K562 (cell line): ENCODE measurements around the gene AURKB. TPM values are rescaled to one million over a fixed set of nuclear protein-coding genes. Genes with fewer than 3 reads are reported as not detected.

Source experiments
- ATF4 ChIP-seq: fragments of 450-650 bp; formaldehyde crosslinking; IDR thresholded peaks from 2 replicates; pipeline ENCODE4 v1.4.0; 2022; ENCODE audit warnings: mild to moderate bottlenecking, moderate library complexity
- BDP1 ChIP-seq: IDR thresholded peaks from 3 replicates; pipeline ENCODE4 v1.6.1; 2011; ENCODE audit not compliant: insufficient read length, insufficient read depth
- BRD4 ChIP-seq: fragments of 200-600 bp; sonication (generic); IDR thresholded peaks from 2 replicates; pipeline ENCODE4 v1.6.1; 2017; ENCODE audit warnings: inconsistent platforms
- BRD9 ChIP-seq: fragments of 450-650 bp; IDR thresholded peaks from 2 replicates; pipeline ENCODE4 v1.6.1; 2018; ENCODE audit warnings: low read depth; ENCODE audit not compliant: partially characterized antibody
- E4F1 ChIP-seq: fragments of 250-450 bp; sonication (Bioruptor Pico); IDR thresholded peaks from 2 replicates; pipeline ENCODE4 v1.5.0; 2021; ENCODE audit warnings: mild to moderate bottlenecking, borderline replicate concordance
- ETV6 ChIP-seq, 3 experiments: fragments of 150-350 bp in 1 of 3; sonication (generic) in 1 of 3; formaldehyde crosslinking in 1 of 3; IDR thresholded peaks; 2 replicates each; pipeline versions ENCODE4 v1.6.1 to v1.8.0; 2014 to 2022; ENCODE audit warnings: borderline replicate concordance in 2 of 3, low read depth in 2 of 3, antibody characterized with exemption in 1 of 3, low read length in 1 of 3, mild to moderate bottlenecking in 1 of 3, missing genetic modification reagents in 1 of 3
- HDAC1 ChIP-seq, 2 experiments: fragments of 450-650 bp; IDR thresholded peaks; 2 replicates each; pipeline ENCODE4 v1.6.1; 2016 to 2017; ENCODE audit warnings: inconsistent platforms in 1 of 2, mild to moderate bottlenecking in 1 of 2, moderate library complexity in 1 of 2
- HIVEP1 ChIP-seq: fragments of 250-450 bp; sonication (Bioruptor Pico); IDR thresholded peaks from 2 replicates; pipeline ENCODE4 v1.4.0; 2020; ENCODE audit warnings: mild to moderate bottlenecking
- POLR2AphosphoS5 ChIP-seq: IDR thresholded peaks from 2 replicates; pipeline ENCODE4 v1.6.1; 2011; ENCODE audit warnings: mild to moderate bottlenecking, low read depth, low read length, moderate library complexity; ENCODE audit not compliant: control insufficient read depth, insufficient read depth
- POLR2G ChIP-seq: fragments of 200-400 bp; formaldehyde crosslinking; IDR thresholded peaks from 2 replicates; pipeline ENCODE4 v1.6.1; 2017; ENCODE audit warnings: low read depth, mild to moderate bottlenecking, antibody characterized with exemption, low read length, moderate library complexity
- POLR2H ChIP-seq: IDR thresholded peaks from 2 replicates; pipeline ENCODE4 v1.6.1; 2016; ENCODE audit warnings: missing genetic modification characterization, low read depth, mild to moderate bottlenecking, control low read depth, missing compliant biosample characterization, moderate library complexity
- RB1 ChIP-seq: fragments of 450-650 bp; IDR thresholded peaks from 2 replicates; pipeline ENCODE4 v1.6.1; 2017; ENCODE audit warnings: low read depth, mild to moderate bottlenecking
- RBFOX2 ChIP-seq: fragments of 200-400 bp; formaldehyde crosslinking; IDR thresholded peaks from 2 replicates; pipeline ENCODE4 v1.6.1; 2017; ENCODE audit warnings: low read depth, mild to moderate bottlenecking, low read length, moderate library complexity
- RBM17 ChIP-seq: fragments of 200-400 bp; formaldehyde crosslinking; IDR thresholded peaks from 2 replicates; pipeline ENCODE4 v1.6.1; 2017; ENCODE audit warnings: low read depth, mild to moderate bottlenecking, low read length, borderline replicate concordance
- RNF2 ChIP-seq: sonication (generic); IDR thresholded peaks from 2 replicates; pipeline ENCODE4 v1.6.1; 2016
- SMAD4 ChIP-seq: fragments of 250-450 bp; sonication (Bioruptor Pico); conservative IDR thresholded peaks from 2 replicates; pipeline ENCODE4 v1.8.0; 2021; ENCODE audit warnings: inconsistent platforms, mild to moderate bottlenecking, moderate library complexity
- STAT6 ChIP-seq: sonication (generic); formaldehyde crosslinking; IDR thresholded peaks from 2 replicates; pipeline ENCODE4 v1.8.1; 2023; ENCODE audit warnings: mild to moderate bottlenecking, missing genetic modification reagents
- SUPT5H ChIP-seq: fragments of 450-650 bp; IDR thresholded peaks from 2 replicates; pipeline ENCODE4 v1.6.1; 2016
- TCFL5 ChIP-seq: fragments of 250-450 bp; sonication (Bioruptor Pico); conservative IDR thresholded peaks from 2 replicates; pipeline ENCODE4 v1.6.1; 2021; ENCODE audit warnings: mild to moderate bottlenecking, moderate library complexity, matching md5 sums
- THRAP3 ChIP-seq: fragments of 450-650 bp; IDR thresholded peaks from 2 replicates; pipeline ENCODE4 v1.6.1; 2016; ENCODE audit warnings: mild to moderate bottlenecking, inconsistent platforms, borderline replicate concordance
- TSC22D4 ChIP-seq: fragments of 450-650 bp; IDR thresholded peaks from 2 replicates; pipeline ENCODE4 v1.6.1; 2016; ENCODE audit warnings: missing genetic modification characterization, missing biosample characterization, control low read depth
- ZBTB7A ChIP-seq: IDR thresholded peaks from 2 replicates; pipeline ENCODE4 v1.6.1; 2011; ENCODE audit warnings: low read depth, mild to moderate bottlenecking, low read length, moderate library complexity, borderline replicate concordance; ENCODE audit not compliant: control insufficient read depth
- ZSCAN29 ChIP-seq: fragments of 450-650 bp; IDR thresholded peaks from 2 replicates; pipeline ENCODE4 v1.6.1; 2017
- polyA plus RNA-seq, 8 experiments: library from polyadenylated mRNA; depleted of rRNA in 4 of 8; stranded (reverse) in 5 of 8; unstranded in 3 of 8; fragments of >200 nt; fragmentation: Nextera tagmentation in 2 of 8; fragmentation: Illumina TruSeq in 1 of 8; extraction: Ambion mirVana in 2 of 8; extraction: Trizol in 1 of 8; gene quantifications; 2 replicates each; pipeline versions ENCODE4 v1.2.1 to v1.2.3, GENCODE V29; 2011 to 2014; ENCODE audit warnings: inconsistent platforms in 1 of 8, missing spikeins in 1 of 8
- total RNA-seq, 7 experiments: library from RNA; depleted of rRNA in 6 of 7; stranded (reverse); fragments of >200 nt in 6 of 7; fragmentation: Illumina TruSeq in 2 of 7; extraction: Trizol in 2 of 7; gene quantifications; 2 replicates each; pipeline versions ENCODE4 v1.2.1 to v1.2.3, GENCODE V29; 2011 to 2021; ENCODE audit warnings: low replicate concordance in 1 of 7

AURKB gene
- total and polyA plus RNA-seq, 9 of the 15 experiments (the other 6 are each of a cell fraction or from before 2014, with no cell fraction given), result 27.2 to 114 (median 74.8) TPM

- TF ChIP-seq TSC22D4 (no peak), RBM17 (no peak), ZSCAN29 (peak; percentile 72; the same call in 1 of the 2 replicates), HIVEP1 (CRISPR knock-in tag) (no peak), BRD9 (peak; percentile 93), RNF2 (peak; percentile 78; the same call in 1 of the 2 replicates), POLR2H (tag) (peak; percentile 99), E4F1 (CRISPR knock-in tag) (no peak), SUPT5H (no peak), SMAD4 (CRISPR knock-in tag) (no peak), THRAP3 (no peak), STAT6 (no peak), POLR2AphosphoS5 (no peak), BRD4 (no peak), BDP1 (peak; percentile 78), POLR2G (peak; percentile 25; the same call in 1 of the 2 replicates), ETV6 (IDR thresholded peaks at IDR 0.05; ENCODE audit: borderline replicate concordance in 1 of 2, low read depth in 2 of 2, low read length in 1 of 2) (peak in 1 of 2 experiments; percentile 2; a peak in 1 of 4 replicates), ETV6 (CRISPR knock-in tag; IDR thresholded peaks at IDR 0.05; ENCODE audit: borderline replicate concordance) (no peak), TCFL5 (CRISPR knock-in tag) (no peak), RB1 (peak; percentile 10; the same call in 1 of the 2 replicates), RBFOX2 (peak; percentile 38; the same call in 1 of the 2 replicates), ATF4 (CRISPR knock-in tag) (no peak), HDAC1 (IDR thresholded peaks at IDR 0.05) (peak in 1 of 2 experiments; percentile 88; a peak in 2 of 4 replicates), ZBTB7A (0 out of 2 replicates have a peak, but pooled peaks have one; percentile 55)
Observed at GRCh38 chr17:8221663-8222379, 11.4 kb upstream of the AURKB start (continued).
